COLO829 (cell line): ENCODE results near the gene PRPF40B.

Experiments used
- DNase-seq: peaks from one replicate; pipeline ENCODE4 v3.0.0; 2012; ENCODE audit warnings: low spot score

Gene PRPF40B

GRCh38 chr12:49659753-49660152 is 36.4 kb downstream of the PRPF40B start:
- DNase-seq = no peak

GRCh38 chr12:49661191-49661590 is 37.8 kb downstream of the PRPF40B start:
- DNase-seq = no peak

- DNase-seq = no peak
Measured at GRCh38 chr12:49661746-49662145, 38.4 kb downstream of the PRPF40B start.

GRCh38 chr12:49662998-49663843 is 39.9 kb downstream of the PRPF40B start:
- DNase-seq = peak; percentile 84

GRCh38 chr12:49664167-49664566 is 40.8 kb downstream of the PRPF40B start:
- no peak for DNase-seq

- no peak for DNase-seq
Measured at GRCh38 chr12:49664591-49665239, 41.4 kb downstream of the PRPF40B start.

GRCh38 chr12:49665384-49665783 is 42.0 kb downstream of the PRPF40B start:
- no peak for DNase-seq

- no peak for DNase-seq
Measured at GRCh38 chr12:49666176-49666575, 42.8 kb downstream of the PRPF40B start.

GRCh38 chr12:49667325-49668090 is 44.1 kb downstream of the PRPF40B start:
- DNase-seq = no peak

- no peak for DNase-seq
Measured at GRCh38 chr12:49669796-49670195, 46.4 kb downstream of the PRPF40B start.

GRCh38 chr12:49671031-49671765 is 47.8 kb downstream of the PRPF40B start:
- DNase-seq = no peak

- no peak for DNase-seq
Measured at GRCh38 chr12:49672301-49673217, 49.2 kb downstream of the PRPF40B start.

GRCh38 chr12:49673446-49674317 is 50.3 kb downstream of the PRPF40B start:
- peak; percentile 78 for DNase-seq

- DNase-seq = peak; percentile 32
Measured at GRCh38 chr12:49674318-49674981, 51.1 kb downstream of the PRPF40B start.

- DNase-seq = no peak
Measured at GRCh38 chr12:49675137-49675536, 51.8 kb downstream of the PRPF40B start.

GRCh38 chr12:49678711-49679110 is 55.4 kb downstream of the PRPF40B start:
- DNase-seq = no peak

- DNase-seq = no peak
Measured at GRCh38 chr12:49680075-49680474, 56.7 kb downstream of the PRPF40B start.

GRCh38 chr12:49683599-49684309 is 60.4 kb downstream of the PRPF40B start:
- DNase-seq = no peak
